ENCODE data around the gene GMPR2.

GMPR2 gene

DNA sequence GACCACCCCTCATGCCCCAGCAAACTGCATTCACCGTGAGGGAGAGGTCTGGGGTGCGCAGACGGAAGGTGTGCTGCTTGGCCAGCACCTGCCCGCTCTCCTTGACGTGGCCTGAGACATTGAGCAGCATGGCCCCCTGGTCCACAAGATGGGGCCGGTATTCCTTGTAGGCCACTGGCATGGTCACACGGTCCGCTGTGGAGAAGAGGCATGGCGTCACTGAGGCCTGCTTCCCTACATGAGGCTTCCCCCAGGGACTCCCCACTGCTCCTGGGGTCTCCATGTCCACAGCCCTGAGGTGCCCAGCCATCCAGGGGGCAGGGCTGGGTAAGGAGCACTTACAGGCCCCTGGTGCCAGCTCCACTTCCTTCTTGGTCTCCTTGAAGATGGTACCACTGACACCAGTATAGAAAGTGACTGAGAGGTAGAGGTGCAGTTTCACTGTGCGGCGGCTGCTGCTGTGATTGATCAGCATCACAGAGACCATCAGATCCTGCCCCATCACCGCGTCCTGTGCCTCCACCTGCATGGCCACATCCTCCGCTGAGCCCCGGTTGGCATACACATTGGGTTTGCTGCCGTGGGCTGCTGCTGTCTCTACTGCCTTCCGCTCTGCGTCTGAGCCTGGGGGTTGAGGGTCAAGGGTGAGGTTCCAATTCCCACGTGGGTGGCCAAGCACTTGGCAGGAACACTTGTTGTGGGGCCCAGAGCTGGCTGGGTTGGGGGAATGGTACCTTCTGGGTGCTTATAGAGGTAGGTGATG, 22.1 kb downstream of the GMPR2 start:
- no peak for DNase-seq

DNA sequence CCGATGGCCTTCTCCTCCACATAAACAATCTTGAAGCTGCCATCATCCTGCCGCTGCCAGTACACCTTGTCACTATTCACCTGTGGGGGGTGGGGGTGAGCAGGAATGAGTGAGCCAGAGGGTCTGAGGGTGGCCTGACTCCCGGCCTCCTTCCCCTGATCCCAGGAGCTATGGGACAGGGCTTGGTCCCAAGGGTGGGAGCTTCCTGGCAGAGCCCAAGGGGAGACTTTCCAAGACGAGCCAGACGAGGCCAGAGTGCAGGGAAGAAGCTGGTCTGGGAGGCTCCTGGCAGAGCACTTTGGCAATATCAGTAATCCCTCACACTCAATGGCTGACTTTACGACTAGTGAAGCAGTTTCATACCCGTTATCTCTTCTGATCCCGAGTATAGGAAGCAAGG, 22.7 kb downstream of the GMPR2 start:
- DNase-seq = no peak

GRCh38 chr14:24255931-24256711, 23.4 kb downstream of the GMPR2 start:
- no peak for DNase-seq

DNA sequence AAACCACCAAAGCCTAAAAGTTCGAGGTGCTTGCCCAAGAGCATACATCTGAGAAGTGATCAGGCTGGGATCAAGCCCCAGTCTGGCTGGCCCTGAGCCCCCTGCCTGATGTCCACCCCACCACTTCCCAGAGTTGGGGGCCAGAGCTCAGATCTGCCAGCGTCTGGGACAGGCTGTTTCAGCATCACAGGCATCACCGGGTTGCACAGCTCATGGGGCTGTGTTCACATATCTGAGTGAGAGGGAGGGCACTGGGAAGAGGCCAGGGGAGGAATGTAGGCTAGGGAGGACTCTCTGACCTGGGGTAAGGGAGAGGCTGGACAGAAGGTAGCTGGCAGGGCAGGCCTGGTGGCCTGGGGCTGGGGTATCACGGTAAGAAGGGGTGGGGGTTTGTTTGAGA, 24.2 kb downstream of the GMPR2 start:
- no peak for DNase-seq

DNA sequence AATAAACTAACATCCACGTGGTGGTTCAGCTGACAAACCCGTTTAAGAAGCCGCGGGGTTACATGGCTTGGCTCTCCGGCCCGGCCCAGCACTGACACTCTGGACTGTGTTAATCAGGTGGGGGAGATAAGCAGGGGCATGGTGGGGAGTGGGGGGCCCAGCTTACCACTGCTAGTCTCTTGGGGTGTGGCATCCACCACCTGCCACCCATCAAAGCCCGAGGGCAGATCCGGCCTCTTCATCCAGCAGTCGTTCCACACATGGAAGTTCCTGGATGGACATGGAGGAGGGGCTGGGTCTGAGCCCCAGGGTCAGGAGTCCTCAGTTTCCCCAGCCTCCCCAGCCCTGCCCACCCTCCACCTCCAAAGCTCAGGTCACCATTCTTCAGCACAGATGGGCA, 25.4 kb downstream of the GMPR2 start:
- DNase-seq = no peak

- DNase-seq = no peak
Observed at GRCh38 chr14:24258548-24259265, 26.0 kb downstream of the GMPR2 start.

DNA sequence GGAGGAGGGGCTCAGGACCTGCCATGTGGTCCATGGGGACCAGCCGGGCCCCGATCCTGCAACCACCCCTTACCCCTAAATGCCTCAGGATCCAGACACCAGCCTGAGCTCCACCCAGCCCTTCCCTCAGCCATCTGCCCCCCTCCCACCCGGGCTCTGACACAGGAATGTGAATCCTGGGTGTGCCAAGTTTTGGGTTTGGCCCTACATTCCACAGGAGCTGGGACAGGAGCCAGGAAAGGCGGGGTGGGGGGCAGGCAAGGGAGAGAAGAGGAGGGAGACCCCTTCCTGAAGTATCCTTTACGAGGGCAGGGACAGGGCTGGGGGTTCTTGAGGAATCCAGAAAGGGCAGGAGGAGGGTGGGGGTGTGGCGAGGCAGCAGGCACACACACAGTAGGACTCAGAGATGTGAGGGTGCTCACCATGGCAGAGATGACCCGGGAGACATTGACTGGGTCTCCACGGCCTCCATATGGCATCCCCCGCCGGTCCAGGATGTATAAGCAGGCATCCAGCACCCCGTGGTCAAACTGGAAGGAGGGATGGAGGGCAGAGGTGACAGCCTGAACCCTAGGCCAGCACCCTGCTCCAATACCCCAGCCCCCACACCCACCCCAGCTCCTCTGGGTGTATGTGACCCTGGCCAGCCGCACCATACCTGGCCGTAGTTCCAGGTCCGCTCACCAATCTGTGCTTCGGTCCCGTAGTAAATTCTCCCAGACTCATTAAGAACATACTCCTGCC, 26.7 kb downstream of the GMPR2 start:
- DNase-seq = no peak

DNA sequence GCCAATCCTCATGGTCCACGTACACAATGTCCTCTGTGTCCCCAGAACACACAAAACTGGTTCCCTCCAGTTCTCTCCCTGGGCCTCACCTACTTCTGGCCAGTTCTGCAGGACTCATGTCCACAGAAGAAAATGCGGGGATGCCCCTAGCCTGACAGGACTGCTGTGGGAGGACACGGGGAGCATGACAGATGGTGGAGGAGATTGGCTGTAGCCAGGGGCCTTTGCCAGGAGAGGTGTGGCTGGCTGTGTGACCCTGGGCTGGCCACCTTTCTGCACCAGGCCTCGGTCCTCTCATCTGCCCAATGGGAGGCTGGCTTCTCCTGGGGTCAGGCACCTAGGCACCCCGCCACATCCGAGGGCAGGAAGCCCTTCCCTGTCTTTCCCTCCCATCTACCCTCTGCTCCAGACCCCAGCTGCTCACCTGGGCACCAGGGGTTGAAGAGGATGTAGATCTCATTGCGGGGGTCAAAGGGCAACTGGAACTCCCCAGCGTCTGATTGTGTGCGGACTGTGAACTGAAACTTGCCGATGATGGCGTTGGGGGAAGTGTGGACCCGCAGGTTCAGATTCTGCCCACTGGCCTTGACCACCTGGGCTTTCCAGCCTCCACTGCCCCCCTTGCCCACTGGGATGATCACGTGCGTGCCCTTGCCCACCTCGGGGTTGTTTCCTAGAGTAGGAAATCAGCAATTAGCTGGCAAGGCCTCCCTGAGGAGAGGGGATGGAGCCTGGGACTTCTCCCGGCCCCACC, 27.5 kb downstream of the GMPR2 start:
- no peak for DNase-seq

DNA sequence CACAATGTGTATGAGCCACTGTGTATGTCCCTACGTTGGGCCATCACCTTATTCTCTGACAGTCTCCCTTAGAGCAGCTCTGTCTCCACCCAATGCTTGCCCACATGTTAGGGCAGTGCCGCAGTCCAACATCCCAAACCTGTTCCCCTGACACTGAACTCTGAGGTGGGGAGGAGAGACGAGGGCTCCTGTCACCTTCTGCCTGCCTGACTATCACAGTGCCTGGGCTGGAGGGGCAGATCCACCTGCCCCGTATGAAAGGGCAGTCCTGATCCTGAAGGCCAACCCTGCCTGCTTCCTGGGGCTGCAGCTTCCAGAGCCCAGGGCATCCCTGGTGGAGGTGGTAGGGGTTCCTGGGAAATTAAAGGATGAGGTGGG, 28.0 kb downstream of the GMPR2 start:
- no peak for DNase-seq

GRCh38 chr14:24261256-24261968, 28.7 kb downstream of the GMPR2 start:
- DNase-seq = no peak

DNA sequence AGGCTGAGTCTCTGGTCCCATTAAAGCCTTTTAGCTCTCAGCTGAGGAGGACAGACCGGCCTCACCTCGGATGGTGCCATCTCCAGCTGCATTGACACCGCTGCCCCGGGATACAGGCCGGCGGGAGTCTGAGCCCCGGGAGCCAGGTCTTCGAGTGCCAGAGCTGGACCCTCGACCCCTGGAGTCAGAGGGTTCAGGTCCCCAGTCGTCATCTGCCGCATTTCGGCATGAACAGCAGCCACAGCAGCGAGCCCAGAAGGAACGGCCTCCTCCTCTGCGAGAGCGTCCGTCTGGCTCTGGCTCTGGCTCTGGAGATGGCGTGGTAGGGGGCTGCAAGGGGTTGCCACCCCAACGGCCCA, 29.2 kb downstream of the GMPR2 start:
- DNase-seq = no peak

GRCh38 chr14:24262821-24263733, 30.3 kb downstream of the GMPR2 start, which contains the start of gene TGM1:
TGM1 (minus strand) TSS chr14:24263177; CDS start chr14:24262352, 825 bp downstream.
- DNase-seq = peak; percentile 5

- DNase-seq = no peak
Observed at GRCh38 chr14:24263848-24264247, 31.1 kb downstream of the GMPR2 start.

GRCh38 chr14:24264298-24264697, 31.6 kb downstream of the GMPR2 start:
- no peak for DNase-seq

GRCh38 chr14:24266344-24267244, 33.9 kb downstream of the GMPR2 start:
- no peak for DNase-seq

DNA sequence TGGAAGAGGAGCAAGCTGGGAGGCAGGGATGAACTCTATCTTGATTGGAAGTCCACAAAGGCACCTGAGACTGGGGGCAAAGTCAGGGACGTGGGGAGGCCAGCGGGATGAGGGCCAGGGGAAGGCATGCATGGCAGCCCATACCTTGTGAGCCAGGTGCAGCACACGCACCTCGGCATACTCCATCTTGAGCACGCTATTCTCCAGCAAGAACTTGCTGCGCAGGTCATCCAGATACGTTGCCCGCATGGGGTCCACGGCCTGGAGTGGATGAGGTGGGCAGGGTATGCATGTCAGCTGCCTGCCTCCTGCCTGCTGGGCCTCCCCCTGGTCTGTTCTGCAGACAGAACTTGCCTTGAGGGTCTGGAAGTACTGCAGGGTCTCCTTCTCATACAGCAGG, 34.8 kb downstream of the GMPR2 start:
- no peak for DNase-seq

DNA sequence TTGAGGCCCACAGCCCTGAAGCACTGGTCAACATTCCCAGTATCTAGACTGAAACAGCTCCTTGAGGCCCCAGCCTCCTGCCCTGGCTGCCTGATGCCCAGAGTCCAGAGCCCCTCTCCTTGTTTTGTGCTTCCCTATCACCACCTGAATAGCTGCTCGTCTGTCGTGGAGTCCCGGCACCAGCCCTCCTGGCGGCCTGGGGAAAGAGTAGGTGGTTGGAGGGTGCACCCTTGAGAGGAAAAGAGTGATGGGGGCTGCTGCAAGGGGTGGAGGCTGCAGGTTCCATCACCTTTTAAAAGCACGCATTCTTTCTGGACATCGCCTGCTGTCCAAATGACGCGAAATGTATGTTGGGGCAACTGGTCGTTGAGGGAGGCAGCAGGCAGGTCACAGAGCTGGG, 35.5 kb downstream of the GMPR2 start:
- DNase-seq = no peak

DNA sequence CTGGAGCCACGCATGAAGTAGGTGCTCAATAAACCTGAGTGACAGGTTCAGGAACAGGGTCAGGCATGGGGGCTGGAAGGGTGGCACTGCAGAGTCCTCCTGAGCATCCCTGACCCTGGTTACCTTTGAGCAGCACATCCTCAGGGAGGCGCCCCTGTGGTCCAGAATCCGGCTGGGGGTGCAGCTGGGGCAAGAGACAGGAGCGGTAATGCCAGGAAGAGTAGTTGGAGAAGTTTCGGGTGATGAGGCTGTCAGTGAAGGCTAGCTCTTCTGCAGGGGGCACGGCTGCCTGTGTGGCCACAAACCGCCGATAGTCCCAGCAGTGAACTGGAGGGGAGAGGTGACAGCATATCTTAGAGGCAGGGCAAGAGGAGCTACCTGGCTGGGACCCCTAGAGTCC, 36.6 kb downstream of the GMPR2 start:
- DNase-seq = no peak

GRCh38 chr14:24269910-24270536, 37.3 kb downstream of the GMPR2 start:
- no peak for DNase-seq

Data from NCI-H82 (cell line).